ENCODE results near the gene BLOC1S1. TPM values are rescaled to one million over a fixed set of nuclear protein-coding genes. Genes with fewer than 3 reads are reported as not detected.
A peak's percentile ranks its signal among the peaks of the same experiment; 100 is the strongest.

Gene BLOC1S1
- total and polyA plus RNA-seq, 9 of the 15 experiments (the other 6 are each of a cell fraction or from before 2014, with no cell fraction given) = 75.2 to 161 (median 98.8) TPM

- TF ChIP-seq ZBTB40 (IDR thresholded peaks at IDR 0.05) (0 out of 2 replicates have a peak, but pooled peaks have one; percentile 39), ZBTB40 (CRISPR knock-in tag; IDR thresholded peaks at IDR 0.05) (no peak), FOS (IDR thresholded peaks at IDR 0.05; ENCODE audit: extremely low read depth, insufficient read length) (no peak), KAT8 (IDR thresholded peaks at IDR 0.05; ENCODE audit: low read depth) (no peak), CGGBP1 (CRISPR knock-in tag; IDR thresholded peaks at IDR 0.05) (no peak), MAX (CRISPR knock-in tag; IDR thresholded peaks at IDR 0.05) (no peak), GTF2B (IDR thresholded peaks at IDR 0.05; ENCODE audit: extremely low read depth, insufficient read length) (no peak), CHD2 (IDR thresholded peaks at IDR 0.05; ENCODE audit: low read depth, low read length) (no peak), NFIC (IDR thresholded peaks at IDR 0.05) (peak; percentile 96), MAFF (IDR thresholded peaks at IDR 0.05; ENCODE audit: low read length) (peak; percentile 88), DEAF1 (CRISPR knock-in tag; IDR thresholded peaks at IDR 0.05) (peak; percentile 85), TFAP4 (CRISPR knock-in tag; IDR thresholded peaks at IDR 0.05; ENCODE audit: borderline replicate concordance) (peak; percentile 36; the same call in 1 of the 2 replicates)
Observed at GRCh38 chr12:55738123-55739024, 22.5 kb downstream of the BLOC1S1 start (continued).
